Testis (tissue), 3 donors: Measurements from ENCODE around the gene FMNL2. TPM values are rescaled to one million over a fixed set of nuclear protein-coding genes. Genes with fewer than 3 reads are reported as not detected.

ENCODE experiments used
- DNase-seq: peaks from one replicate; pipeline ENCODE4 v3.0.0-alpha.2; 2019
- H3K27ac ChIP-seq, 2 donors: fragments of 200-600 bp; sonication (generic); one replicate each; pipeline ENCODE4 v1.5.1; 2019
- H3K27me3 ChIP-seq: fragments of 200-600 bp; sonication (generic); one replicate; pipeline ENCODE4 v1.5.1; 2019
- H3K36me3 ChIP-seq: fragments of 200-600 bp; sonication (generic); one replicate; pipeline ENCODE4 v1.5.1; 2017; ENCODE audit warnings: low read depth; ENCODE audit errors: missing control alignments
- H3K4me1 ChIP-seq: fragments of 200-600 bp; sonication (generic); one replicate; pipeline ENCODE4 v1.5.1; 2019
- H3K4me3 ChIP-seq, 2 donors: fragments of 200-600 bp; sonication (generic); one replicate each; pipeline ENCODE4 v1.5.1; 2017 to 2019
- H3K9me3 ChIP-seq: fragments of 200-600 bp; sonication (generic); one replicate; pipeline ENCODE4 v1.5.1; 2017
- POLR2A ChIP-seq: fragments of 450-650 bp; IDR thresholded peaks from one replicate; pipeline ENCODE4 v1.6.1; 2017; ENCODE audit warnings: antibody characterized with exemption, mild to moderate bottlenecking, moderate library complexity
- WGBS, 2 donors: methylation state at CpG; one replicate each; pipeline ENCODE4 v1.1.5; 2018; 5-methylcytosine and 5-hydroxymethylcytosine counted together
- intact Hi-C: fragments of 100-400 bp; cut with DNase I; formaldehyde crosslinking; loops from one replicate; pipeline ENCODE4 v1.15.1; 2023; ENCODE audit warnings: low total_unique reads
- polyA plus RNA-seq: library from polyadenylated mRNA; stranded (reverse); fragments of 350-450 nt; fragmentation: Illumina TruSeq; extraction: RNeasy Lipid Tissue Mini Kit (QIAGEN cat#74804); gene quantifications from one replicate; pipeline ENCODE4 v1.2.3, GENCODE V29; 2014; ENCODE audit warnings: low read depth, low replicate concordance; ENCODE audit not compliant: insufficient read depth
- total RNA-seq, 2 donors: library from RNA; depleted of rRNA; stranded (reverse); fragments of >200 nt; gene quantifications; one replicate each; pipeline ENCODE4 v1.2.3, GENCODE V29; 2016
- TF ChIP-seq, protein P1 (sequence below), 3 experiments: fragments of 450-650 bp in 2 of 3; fragments of 200-600 bp in 1 of 3; sonication (generic) in 1 of 3; IDR thresholded peaks; one replicate each; pipeline ENCODE4 v1.5.1; 2016 to 2019; ENCODE audit warnings: antibody characterized with exemption in 3 of 3, mild to moderate bottlenecking in 2 of 3, moderate library complexity in 1 of 3

FMNL2 gene
- total and polyA plus RNA-seq, 3 donors from 2014 or later: 15.4 to 19.8 (median 16.8) TPM

DNA sequence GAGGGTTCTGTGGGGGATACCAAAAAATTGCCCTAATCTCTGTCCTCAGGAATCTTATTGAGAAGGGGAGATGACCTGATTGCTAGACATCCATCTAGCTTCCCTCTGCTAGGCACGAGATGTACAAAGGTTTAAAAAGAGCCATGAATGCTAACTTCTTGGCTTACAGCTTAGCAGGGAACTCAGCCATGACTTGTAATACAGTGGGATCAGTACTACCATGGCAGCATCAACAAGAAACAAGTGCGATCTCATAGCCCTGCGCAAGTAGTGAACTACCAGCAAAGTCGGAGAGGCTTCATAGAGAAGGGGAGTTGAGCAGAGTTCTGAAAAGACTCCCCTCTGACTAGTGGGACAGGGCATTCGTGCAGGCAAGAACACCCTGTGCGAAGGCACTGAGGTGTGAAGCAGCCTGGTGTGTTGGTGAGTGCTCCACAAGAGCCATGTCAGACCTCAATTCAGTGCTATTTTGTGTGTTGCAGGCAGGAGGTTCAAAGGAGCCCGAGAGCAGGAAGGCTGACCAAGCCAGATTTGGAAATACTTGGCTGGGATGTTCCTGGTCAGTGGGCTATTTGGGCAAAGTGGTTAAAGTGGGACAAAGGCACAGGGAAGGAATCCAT, 130.0 kb downstream of the FMNL2 start:
- H3K9me3 ChIP-seq: no peaks in the 10 kb centered on the region
- TF ChIP-seq POLR2A: no peak
- TF ChIP-seq, protein P1, sequence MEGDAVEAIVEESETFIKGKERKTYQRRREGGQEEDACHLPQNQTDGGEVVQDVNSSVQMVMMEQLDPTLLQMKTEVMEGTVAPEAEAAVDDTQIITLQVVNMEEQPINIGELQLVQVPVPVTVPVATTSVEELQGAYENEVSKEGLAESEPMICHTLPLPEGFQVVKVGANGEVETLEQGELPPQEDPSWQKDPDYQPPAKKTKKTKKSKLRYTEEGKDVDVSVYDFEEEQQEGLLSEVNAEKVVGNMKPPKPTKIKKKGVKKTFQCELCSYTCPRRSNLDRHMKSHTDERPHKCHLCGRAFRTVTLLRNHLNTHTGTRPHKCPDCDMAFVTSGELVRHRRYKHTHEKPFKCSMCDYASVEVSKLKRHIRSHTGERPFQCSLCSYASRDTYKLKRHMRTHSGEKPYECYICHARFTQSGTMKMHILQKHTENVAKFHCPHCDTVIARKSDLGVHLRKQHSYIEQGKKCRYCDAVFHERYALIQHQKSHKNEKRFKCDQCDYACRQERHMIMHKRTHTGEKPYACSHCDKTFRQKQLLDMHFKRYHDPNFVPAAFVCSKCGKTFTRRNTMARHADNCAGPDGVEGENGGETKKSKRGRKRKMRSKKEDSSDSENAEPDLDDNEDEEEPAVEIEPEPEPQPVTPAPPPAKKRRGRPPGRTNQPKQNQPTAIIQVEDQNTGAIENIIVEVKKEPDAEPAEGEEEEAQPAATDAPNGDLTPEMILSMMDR (IDR thresholded peaks at IDR 0.05): no peak
- intact Hi-C loops: no loop called here
- H3K4me1 ChIP-seq: peaks cover 44% of the 10 kb centered on the region
- H3K27me3 ChIP-seq: no peaks in the 10 kb centered on the region
- H3K36me3 ChIP-seq: no peaks in the 10 kb centered on the region
- DNase-seq: no peak
- WGBS, 2 donors: 64 to 83% methylated on average over 7 of the region's 7 CpGs
- H3K4me3 ChIP-seq: no peak overlapping the region
- peak overlapping the region; percentile 34 to 65 for H3K27ac ChIP-seq

DNA sequence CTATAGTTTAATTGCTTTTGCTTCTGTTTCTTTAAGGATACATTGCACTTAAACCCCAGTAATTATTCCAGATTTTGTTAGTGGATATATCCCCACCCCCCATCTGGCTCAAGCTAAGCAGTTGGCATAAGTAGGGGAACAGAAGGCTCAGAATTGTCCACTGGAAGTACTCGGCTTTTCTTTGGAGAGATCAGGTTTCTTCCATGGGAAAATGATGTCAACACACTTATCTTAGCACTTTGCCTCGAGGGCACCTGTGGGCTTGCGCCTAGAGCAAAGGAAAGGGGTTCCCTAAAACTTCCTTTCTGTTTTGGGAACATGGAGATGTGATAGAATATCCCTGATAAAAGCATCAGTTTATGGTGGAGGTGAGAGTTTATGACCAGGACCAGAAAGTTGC, 130.6 kb downstream of the FMNL2 start:
- intact Hi-C loops: no loop called here
- 44 to 68% methylated on average over 3 of the region's 3 CpGs for WGBS, 2 donors
- no peaks in the 10 kb centered on the region for H3K9me3 ChIP-seq
- no peaks in the 10 kb centered on the region for H3K27me3 ChIP-seq
- TF ChIP-seq, protein P1 (IDR thresholded peaks at IDR 0.05): no peak
- TF ChIP-seq POLR2A: no peak
- H3K4me1 ChIP-seq: peaks cover 45% of the 10 kb centered on the region
- H3K36me3 ChIP-seq: no peaks in the 10 kb centered on the region
- DNase-seq: no peak
- H3K4me3 ChIP-seq: no peak overlapping the region
- H3K27ac ChIP-seq: peak overlapping the region in 1 of 2 donors; percentile 15

DNA sequence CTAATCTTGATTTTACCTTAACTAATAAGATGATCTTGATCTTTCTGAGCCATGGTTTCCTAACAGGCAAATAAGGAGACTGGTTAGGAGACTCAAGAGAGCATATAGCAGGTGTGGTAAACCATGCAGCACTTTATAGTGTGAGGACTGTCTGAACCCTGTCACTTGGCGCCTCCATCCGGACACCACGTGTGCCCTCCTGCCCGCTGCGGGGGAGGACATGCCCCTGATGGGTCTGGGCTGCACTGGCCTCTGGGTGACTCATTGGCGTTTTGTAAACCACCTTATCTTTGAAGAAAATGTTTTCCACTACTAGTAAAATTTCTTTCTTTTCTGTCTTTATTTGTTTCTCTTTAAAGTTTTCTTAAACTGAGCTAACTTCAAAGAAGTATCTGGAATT, 131.1 kb downstream of the FMNL2 start:
- H3K9me3 ChIP-seq: no peaks in the 10 kb centered on the region
- no peak for DNase-seq
- H3K4me1 ChIP-seq: peaks cover 50% of the 10 kb centered on the region
- H3K27ac ChIP-seq: peak overlapping the region; percentile 15 to 33
- H3K27me3 ChIP-seq: no peaks in the 10 kb centered on the region
- WGBS, 2 donors: 46 to 63% methylated on average over 6 of the region's 6 CpGs
- intact Hi-C loops: no loop called here
- no peaks in the 10 kb centered on the region for H3K36me3 ChIP-seq
- TF ChIP-seq, protein P1 (IDR thresholded peaks at IDR 0.05): no peak
- TF ChIP-seq POLR2A: no peak
- no peak overlapping the region for H3K4me3 ChIP-seq

DNA sequence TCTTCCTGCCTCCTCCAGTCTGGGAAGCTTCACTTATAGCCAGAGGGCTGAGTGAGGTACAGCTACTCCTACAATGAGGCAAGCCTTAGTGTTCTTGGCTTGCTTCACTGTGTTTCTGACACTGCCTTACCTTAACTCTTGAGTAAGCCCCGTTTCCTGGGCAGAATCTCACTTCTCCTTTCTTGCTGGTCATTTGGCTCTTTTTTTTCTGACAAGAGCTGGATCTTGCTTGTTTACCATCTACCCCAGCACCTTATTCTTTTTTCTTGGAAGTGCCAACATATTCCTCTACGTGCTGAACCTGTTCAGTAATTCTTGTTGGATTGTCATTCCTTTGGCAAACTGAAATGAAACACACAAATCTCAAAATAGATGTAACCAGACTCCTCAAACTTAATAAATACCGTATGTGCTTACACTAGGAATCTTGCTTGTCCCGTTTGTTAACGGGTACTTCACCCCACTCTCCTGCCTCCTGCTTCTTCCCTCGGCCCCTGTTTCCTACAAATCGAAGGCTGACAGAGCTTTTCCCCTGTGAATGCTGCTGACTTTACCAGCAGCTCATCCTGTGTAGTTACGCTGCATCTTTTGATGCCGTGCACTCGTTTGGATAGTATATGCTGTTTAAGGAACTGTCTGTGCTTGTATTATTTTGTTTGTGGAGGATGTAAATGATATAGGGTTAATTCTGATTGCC, 132.2 kb downstream of the FMNL2 start:
- Histone ChIP-seq H3K27ac (peak overlapping the region in 1 of 2 donors; percentile 34), H3K9me3 (no peaks in the 10 kb centered on the region), H3K36me3 (no peaks in the 10 kb centered on the region), H3K4me1 (peaks cover 61% of the 10 kb centered on the region), H3K4me3 (no peak overlapping the region), H3K27me3 (no peaks in the 10 kb centered on the region)
- WGBS, 2 donors: 46 to 55% methylated on average over 10 of the region's 10 CpGs
- DNase-seq: no peak
- intact Hi-C loops: no loop called here
- no peak for TF ChIP-seq POLR2A
- TF ChIP-seq, protein P1 (IDR thresholded peaks at IDR 0.05): no peak
